SK-N-MC (cell line): ENCODE results near the gene ATXN3.

Source experiments
- EZH2 ChIP-seq: fragments of 200-600 bp; sonication (generic); IDR thresholded peaks from one replicate; pipeline ENCODE4 v1.6.1; 2017; ENCODE audit warnings: antibody characterized with exemption
- POLR2AphosphoS5 ChIP-seq: IDR thresholded peaks from 2 replicates; pipeline ENCODE4 v1.6.1; 2012; ENCODE audit warnings: mild to moderate bottlenecking, low read depth, low read length, borderline replicate concordance

DNA sequence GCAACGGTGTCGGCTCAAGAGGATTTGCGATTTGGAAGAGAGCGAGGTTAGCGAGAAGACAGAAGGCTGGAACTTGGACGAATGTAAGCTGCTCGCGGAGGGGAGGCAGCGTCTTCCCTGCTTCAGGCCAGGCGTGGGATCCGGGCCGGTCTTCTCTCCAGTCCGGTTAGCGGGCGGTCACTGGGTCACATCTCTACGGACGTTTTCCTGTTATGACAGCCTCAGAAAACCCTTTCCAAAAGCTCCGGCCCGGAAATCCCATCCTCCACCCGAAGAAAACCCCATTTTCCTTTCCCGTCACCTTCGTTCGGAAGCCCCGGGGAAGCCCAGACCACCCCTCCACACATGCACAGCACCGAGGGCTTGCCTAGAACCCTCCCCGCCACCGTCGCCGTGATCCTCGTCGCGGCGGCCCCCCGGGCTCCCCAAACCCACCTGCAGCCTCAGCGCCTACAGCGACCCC lies 14.9 kb upstream of the ATXN3 start:
- no peak for TF ChIP-seq POLR2AphosphoS5
- TF ChIP-seq EZH2: no peak
